Measurements from ENCODE around the gene SH3D21.

The SH3D21 gene

GRCh38 chr1:36339615-36340014 lies 33.4 kb downstream of the SH3D21 start:
- TF ChIP-seq CTCF (IDR thresholded peaks at IDR 0.05; ENCODE audit: insufficient read depth, low read depth, low read length, missing control alignments), result no peak
- no peak for DNase-seq (ENCODE audit: low read depth)
- H3K4me3 ChIP-seq (ENCODE audit: low read length), result no peak overlapping the region

GRCh38 chr1:36341626-36342320 lies 35.6 kb downstream of the SH3D21 start:
- H3K4me3 ChIP-seq (ENCODE audit: low read length), result no peak overlapping the region
- no peak for TF ChIP-seq CTCF (IDR thresholded peaks at IDR 0.05; ENCODE audit: insufficient read depth, low read depth, low read length, missing control alignments)
- no peak for DNase-seq (ENCODE audit: low read depth)

- peak; percentile 65 for TF ChIP-seq CTCF (IDR thresholded peaks at IDR 0.05; ENCODE audit: insufficient read depth, low read depth, low read length, missing control alignments)
- no peak overlapping the region for H3K4me3 ChIP-seq (ENCODE audit: low read length)
- DNase-seq (ENCODE audit: low read depth), result peak; percentile 76
These were observed 36.4 kb downstream of the SH3D21 start for GRCh38 chr1:36342426-36343185.

GRCh38 chr1:36343651-36344394 lies 37.7 kb downstream of the SH3D21 start:
- H3K4me3 ChIP-seq (ENCODE audit: low read length), result no peak overlapping the region
- TF ChIP-seq CTCF (IDR thresholded peaks at IDR 0.05; ENCODE audit: insufficient read depth, low read depth, low read length, missing control alignments), result no peak
- no peak for DNase-seq (ENCODE audit: low read depth)

GRCh38 chr1:36344395-36344680 lies 38.2 kb downstream of the SH3D21 start:
- H3K4me3 ChIP-seq (ENCODE audit: low read length), result no peak overlapping the region
- no peak for DNase-seq (ENCODE audit: low read depth)
- TF ChIP-seq CTCF (IDR thresholded peaks at IDR 0.05; ENCODE audit: insufficient read depth, low read depth, low read length, missing control alignments), result no peak

- H3K4me3 ChIP-seq (ENCODE audit: low read length), result no peak overlapping the region
- no peak for TF ChIP-seq CTCF (IDR thresholded peaks at IDR 0.05; ENCODE audit: insufficient read depth, low read depth, low read length, missing control alignments)
- no peak for DNase-seq (ENCODE audit: low read depth)
These were observed 39.2 kb downstream of the SH3D21 start for GRCh38 chr1:36345353-36345752.

Measured in epithelial cell of esophagus (primary cell).